ENCODE data around the gene DDX3X. TPM values are rescaled to one million over a fixed set of nuclear protein-coding genes. Genes with fewer than 3 reads are reported as not detected.

Gene DDX3X
- total RNA-seq, 1 donor from 2014 or later = 264 TPM

DNA sequence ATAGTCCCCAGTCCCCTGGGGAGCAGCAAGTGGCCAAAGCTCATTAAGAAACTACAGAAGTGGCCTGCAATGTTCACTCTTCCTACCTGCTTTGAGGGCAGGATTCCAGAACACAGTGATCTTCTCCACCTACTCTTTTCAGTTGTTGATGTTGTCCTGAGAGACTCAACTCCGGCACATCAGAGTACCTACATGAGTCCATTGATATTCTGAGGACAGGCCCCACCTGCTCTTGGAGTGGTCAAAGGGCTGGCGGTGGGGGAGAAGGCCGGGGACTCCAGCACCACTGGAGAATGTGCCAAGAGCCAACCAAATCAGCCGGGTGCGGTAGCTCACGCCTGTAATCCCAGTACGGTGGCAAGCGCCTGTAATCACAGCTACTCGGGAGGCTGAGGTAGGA is 29.8 kb upstream of the DDX3X start:
- Histone ChIP-seq H3K4me1 (peaks cover 10% of the 10 kb centered on the region), H3K9me3 (ENCODE audit: low read depth) (no peaks in the 10 kb centered on the region), H4K20me1 (ENCODE audit: low read depth) (no peaks in the 10 kb centered on the region), H2AFZ (replicated peaks) (no peak overlapping the region), H3K9ac (no peak overlapping the region), H3K27me3 (no peaks in the 10 kb centered on the region), H3K4me2 (no peak overlapping the region), H3K36me3 (no peaks in the 10 kb centered on the region), H3K27ac (no peak overlapping the region), H3F3A (ENCODE audit: low read depth) (no peaks in the 10 kb centered on the region), H3K79me2 (ENCODE audit: low read depth) (no peaks in the 10 kb centered on the region), H3K4me3 (no peak overlapping the region)
- H3K9me3 Mint-ChIP-seq = no peaks in the 10 kb centered on the region
- H3K27ac Mint-ChIP-seq = no peak overlapping the region
- no peak for TF ChIP-seq EZH2phosphoT487 (IDR thresholded peaks at IDR 0.05)
- TF ChIP-seq, protein P1, sequence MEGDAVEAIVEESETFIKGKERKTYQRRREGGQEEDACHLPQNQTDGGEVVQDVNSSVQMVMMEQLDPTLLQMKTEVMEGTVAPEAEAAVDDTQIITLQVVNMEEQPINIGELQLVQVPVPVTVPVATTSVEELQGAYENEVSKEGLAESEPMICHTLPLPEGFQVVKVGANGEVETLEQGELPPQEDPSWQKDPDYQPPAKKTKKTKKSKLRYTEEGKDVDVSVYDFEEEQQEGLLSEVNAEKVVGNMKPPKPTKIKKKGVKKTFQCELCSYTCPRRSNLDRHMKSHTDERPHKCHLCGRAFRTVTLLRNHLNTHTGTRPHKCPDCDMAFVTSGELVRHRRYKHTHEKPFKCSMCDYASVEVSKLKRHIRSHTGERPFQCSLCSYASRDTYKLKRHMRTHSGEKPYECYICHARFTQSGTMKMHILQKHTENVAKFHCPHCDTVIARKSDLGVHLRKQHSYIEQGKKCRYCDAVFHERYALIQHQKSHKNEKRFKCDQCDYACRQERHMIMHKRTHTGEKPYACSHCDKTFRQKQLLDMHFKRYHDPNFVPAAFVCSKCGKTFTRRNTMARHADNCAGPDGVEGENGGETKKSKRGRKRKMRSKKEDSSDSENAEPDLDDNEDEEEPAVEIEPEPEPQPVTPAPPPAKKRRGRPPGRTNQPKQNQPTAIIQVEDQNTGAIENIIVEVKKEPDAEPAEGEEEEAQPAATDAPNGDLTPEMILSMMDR (IDR thresholded peaks at IDR 0.05) = no peak
- TF ChIP-seq EZH2 (IDR thresholded peaks at IDR 0.05) = no peak
- peaks cover 6% of the 10 kb centered on the region for H3K4me1 Mint-ChIP-seq
- H3K27me3 Mint-ChIP-seq (ENCODE audit: insufficient read depth, low read depth) = peaks cover 8% of the 10 kb centered on the region
- no peaks in the 10 kb centered on the region for H3K36me3 Mint-ChIP-seq
- no peak for DNase-seq (ENCODE audit: low spot score)
- H3K4me3 Mint-ChIP-seq = no peak overlapping the region

DNA sequence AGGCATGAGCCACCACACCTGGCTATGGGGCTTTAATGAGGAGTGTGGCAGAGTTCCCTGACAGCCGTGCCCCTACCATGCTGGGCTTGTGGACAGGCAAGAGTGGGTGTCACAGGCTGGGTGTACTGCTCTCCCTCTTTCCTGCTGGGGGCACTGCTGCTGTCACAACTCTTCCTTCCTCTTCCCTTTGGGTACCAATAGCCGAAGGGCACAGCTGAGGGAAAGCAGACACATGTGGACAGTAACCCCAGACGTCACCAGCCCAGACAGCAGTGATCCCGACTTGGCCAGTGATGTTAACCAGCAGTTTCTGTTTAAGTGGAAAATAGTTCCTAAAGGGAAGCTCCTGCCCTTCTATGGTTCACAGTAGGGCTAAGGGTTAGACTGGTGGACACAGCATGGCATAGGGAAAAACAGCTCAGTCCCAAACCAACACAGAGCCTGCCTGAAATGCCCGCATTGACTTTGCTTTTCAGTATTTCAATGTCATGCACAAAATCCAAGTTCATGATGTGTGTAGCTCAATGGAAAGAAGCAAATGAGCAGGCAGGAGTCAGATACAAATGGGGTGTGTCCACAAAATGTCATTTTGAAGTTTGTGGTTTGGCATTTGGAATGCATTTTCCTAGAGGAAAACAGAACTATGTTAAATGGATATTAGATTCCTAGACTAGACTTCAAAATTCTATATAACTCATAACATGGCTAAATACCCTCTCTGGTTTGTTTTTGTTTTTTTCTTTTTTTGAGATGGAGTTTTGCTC is 24.9 kb upstream of the DDX3X start:
- TF ChIP-seq EZH2 (IDR thresholded peaks at IDR 0.05) (no peak), EZH2phosphoT487 (IDR thresholded peaks at IDR 0.05) (no peak)
- TF ChIP-seq, protein P1 (IDR thresholded peaks at IDR 0.05) = no peak
- Histone ChIP-seq H4K20me1 (ENCODE audit: low read depth) (no peaks in the 10 kb centered on the region), H3K4me2 (no peak overlapping the region), H3K27ac (no peak overlapping the region), H3K4me1 (no peaks in the 10 kb centered on the region), H3K4me3 (no peak overlapping the region), H3K79me2 (ENCODE audit: low read depth) (no peaks in the 10 kb centered on the region), H3K27me3 (no peaks in the 10 kb centered on the region), H3K9me3 (ENCODE audit: low read depth) (no peaks in the 10 kb centered on the region), H3K9ac (no peak overlapping the region), H3F3A (ENCODE audit: low read depth) (no peaks in the 10 kb centered on the region), H2AFZ (replicated peaks) (no peak overlapping the region), H3K36me3 (no peaks in the 10 kb centered on the region)
- H3K27ac Mint-ChIP-seq = no peak overlapping the region
- no peaks in the 10 kb centered on the region for H3K36me3 Mint-ChIP-seq
- H3K4me1 Mint-ChIP-seq = no peaks in the 10 kb centered on the region
- no peak overlapping the region for H3K4me3 Mint-ChIP-seq
- H3K27me3 Mint-ChIP-seq (ENCODE audit: insufficient read depth, low read depth) = peaks cover 4% of the 10 kb centered on the region
- peaks cover 4% of the 10 kb centered on the region for H3K9me3 Mint-ChIP-seq
- DNase-seq (ENCODE audit: low spot score) = no peak

DNA sequence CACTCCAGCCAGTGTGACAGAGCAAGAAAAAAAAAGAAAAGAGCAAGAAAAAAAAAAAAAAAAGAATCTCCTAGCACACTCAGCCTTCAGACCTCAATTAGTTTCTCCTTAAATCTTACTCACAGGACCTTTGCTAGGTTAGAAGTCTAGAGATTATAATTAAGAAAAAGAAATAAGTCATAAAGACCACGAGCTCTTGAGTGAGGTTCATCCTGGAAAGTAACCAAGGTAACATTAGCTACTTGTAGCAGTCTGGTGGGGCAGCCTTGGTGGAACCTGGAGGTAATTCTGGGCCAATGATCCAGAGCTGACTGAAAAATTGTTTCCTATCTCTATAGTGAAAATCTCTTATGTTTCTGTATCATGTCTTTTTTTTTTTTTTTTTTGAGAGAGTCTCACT is 21.2 kb upstream of the DDX3X start:
- Histone ChIP-seq H3K9ac (no peak overlapping the region), H3K79me2 (ENCODE audit: low read depth) (no peaks in the 10 kb centered on the region), H2AFZ (replicated peaks) (no peak overlapping the region), H4K20me1 (ENCODE audit: low read depth) (no peaks in the 10 kb centered on the region), H3K4me1 (no peaks in the 10 kb centered on the region), H3K4me3 (no peak overlapping the region), H3F3A (ENCODE audit: low read depth) (no peaks in the 10 kb centered on the region), H3K27ac (no peak overlapping the region), H3K4me2 (no peak overlapping the region), H3K9me3 (ENCODE audit: low read depth) (no peaks in the 10 kb centered on the region), H3K27me3 (no peaks in the 10 kb centered on the region), H3K36me3 (no peaks in the 10 kb centered on the region)
- Mint-ChIP-seq H3K36me3 (no peaks in the 10 kb centered on the region), H3K9me3 (peaks cover 7% of the 10 kb centered on the region), H3K4me1 (peaks cover 7% of the 10 kb centered on the region), H3K27me3 (ENCODE audit: insufficient read depth, low read depth) (peaks cover 2% of the 10 kb centered on the region), H3K4me3 (no peak overlapping the region), H3K27ac (no peak overlapping the region)
- no peak for DNase-seq (ENCODE audit: low spot score)
- TF ChIP-seq EZH2 (IDR thresholded peaks at IDR 0.05) (no peak), EZH2phosphoT487 (IDR thresholded peaks at IDR 0.05) (no peak)
- TF ChIP-seq, protein P1 (IDR thresholded peaks at IDR 0.05) = no peak

Data from neural progenitor cell (in vitro differentiated cells).